IPS-18c (cell line): ENCODE results near the gene IL36B.

Experiments used
- H3K4me3 ChIP-seq: 2 replicates; pipeline ENCODE4 v1.7.0; 2013; ENCODE audit warnings: low read depth, mild to moderate bottlenecking, low read length, moderate library complexity; ENCODE audit not compliant: insufficient read depth
- H3K9me3 ChIP-seq: one replicate; pipeline ENCODE4 v1.6.1; 2013; ENCODE audit warnings: mild to moderate bottlenecking, low read length, moderate library complexity; ENCODE audit not compliant: control insufficient read depth, insufficient read depth

The IL36B gene

DNA sequence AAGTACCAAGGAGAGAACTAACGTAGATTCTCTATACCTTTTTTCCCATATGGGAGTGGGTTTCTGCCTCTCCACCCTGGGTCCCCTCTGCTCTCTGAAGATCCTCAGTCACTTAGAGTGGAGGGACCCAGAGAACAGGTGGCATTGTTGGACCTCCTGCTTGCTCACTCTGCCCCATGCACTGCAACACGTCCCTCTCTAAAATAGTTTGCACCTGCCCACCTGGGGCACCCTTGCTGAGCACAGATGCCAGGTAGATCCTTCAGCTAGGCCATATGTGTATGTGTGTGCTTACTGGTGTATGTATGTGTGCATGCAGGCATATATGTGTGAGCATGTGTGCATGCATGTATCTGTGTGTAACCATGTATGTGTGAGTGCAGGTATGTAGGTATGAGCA is 8.6 kb upstream of the IL36B start:
- Histone ChIP-seq H3K9me3 (no peaks in the 10 kb centered on the region), H3K4me3 (no peak overlapping the region)

DNA sequence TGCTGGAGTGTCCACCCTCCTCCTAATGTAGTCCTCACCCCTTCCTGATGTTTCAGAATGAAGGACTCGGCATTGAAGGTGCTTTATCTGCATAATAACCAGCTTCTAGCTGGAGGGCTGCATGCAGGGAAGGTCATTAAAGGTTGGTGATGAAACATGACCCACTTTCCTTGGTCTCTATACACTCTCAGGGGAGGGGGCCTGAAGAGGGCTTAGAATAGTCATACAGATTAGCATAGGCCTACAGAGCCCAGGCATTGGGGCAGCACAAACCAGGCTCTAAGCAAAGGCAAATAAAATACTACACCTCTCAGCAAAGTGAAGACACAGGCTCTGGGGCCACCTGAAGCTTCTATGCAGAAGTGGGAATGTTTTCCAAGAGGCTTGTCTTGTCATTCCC is 8.1 kb upstream of the IL36B start:
- no peak overlapping the region for H3K4me3 ChIP-seq
- H3K9me3 ChIP-seq = no peaks in the 10 kb centered on the region

DNA sequence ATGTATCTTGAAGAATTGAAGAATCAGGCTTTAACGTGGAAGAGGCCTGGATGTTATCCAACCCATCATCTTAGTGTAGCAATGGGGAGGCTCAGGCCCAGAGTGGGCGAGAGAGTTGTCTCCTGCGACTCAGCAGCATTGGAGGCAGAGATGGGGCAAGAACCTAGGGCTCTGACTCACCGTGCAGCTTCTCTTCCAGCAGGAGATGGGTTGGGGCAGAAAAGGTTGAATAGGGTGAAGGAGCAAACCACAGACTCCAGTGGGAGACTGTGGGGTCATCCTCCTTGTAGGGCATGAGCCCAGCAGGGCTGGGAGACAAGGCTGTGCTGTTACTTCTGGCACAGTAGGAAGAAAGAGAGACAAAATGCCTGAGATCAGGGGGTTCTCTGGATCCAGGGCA is 7.7 kb upstream of the IL36B start:
- Histone ChIP-seq H3K4me3 (no peak overlapping the region), H3K9me3 (no peaks in the 10 kb centered on the region)

DNA sequence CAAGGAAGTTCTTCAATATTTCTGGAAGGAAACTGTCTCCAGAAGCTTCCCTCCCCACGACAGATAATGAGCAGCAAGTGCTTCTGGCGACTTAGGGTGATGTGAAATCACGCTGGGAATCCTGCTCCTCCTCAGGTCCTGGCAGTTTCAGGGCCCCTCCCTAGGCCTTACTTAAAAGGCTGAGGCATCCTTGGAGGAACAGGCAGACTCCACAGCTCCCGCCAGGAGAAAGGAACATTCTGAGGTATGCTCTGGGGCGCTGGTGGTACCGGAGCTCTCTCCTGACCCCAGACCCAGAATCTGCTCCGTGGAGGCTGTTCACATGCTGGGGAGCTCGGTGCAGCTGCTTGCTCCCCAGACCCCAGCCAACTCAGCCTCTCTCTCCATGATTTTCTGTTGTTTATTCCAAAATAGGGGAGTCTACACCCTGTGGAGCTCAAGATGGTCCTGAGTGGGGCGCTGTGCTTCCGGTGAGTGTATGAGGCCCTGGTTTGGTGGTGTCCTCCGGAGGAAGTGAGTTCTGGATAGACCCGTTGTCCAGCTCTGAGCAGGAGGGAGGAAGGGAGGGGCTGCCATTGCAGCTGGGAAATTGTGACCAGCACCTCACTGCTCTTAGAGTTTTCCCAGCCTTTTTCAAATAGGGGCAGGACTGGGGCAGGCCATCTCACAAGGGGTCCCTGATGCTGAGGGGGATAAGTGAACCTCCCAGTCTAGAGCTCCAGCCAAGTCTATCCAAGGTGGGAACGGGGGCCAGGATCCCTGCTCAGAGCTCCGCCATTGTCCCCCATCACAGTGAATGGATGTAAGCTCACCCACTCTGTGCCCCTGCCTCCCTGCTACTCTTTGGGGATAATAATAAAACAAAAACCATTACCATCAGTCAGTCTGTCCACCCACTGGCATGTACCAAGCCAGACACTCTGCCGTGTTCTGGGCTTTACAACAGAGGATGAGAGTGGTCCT is 6.6 kb upstream of the IL36B start, which contains the start of gene IL36RN:
TSS of gene IL36RN (plus strand) at position 201 of the 963 bp plus-strand sequence. CDS start at position 442, 241 bp downstream.
- peaks cover 6% of the 10 kb centered on the region for H3K9me3 ChIP-seq
- H3K4me3 ChIP-seq = no peak within 1 kb of the TSS

GRCh38 chr2:113058411-113058994 is 5.8 kb upstream of the IL36B start:
- H3K4me3 ChIP-seq = no peak overlapping the region
- peaks cover 6% of the 10 kb centered on the region for H3K9me3 ChIP-seq

DNA sequence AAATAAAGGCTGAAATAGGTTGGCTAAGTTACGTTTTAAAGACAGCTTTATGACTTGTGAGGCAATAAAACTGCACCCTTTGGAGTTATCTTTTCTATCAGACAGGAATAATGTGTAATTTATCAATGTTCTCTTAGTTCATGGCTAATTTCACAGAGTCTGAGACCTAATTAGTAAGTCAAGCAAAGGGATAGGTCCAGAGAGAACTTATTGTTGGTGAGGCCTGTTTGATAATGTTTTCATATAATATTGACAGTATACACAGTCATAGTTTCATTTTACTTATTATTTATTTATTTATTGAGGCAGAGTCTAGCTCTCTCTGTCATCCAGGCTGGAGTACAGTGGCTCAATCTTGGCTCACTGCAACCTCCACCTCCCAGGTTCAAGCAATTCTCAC is 4.5 kb upstream of the IL36B start:
- Histone ChIP-seq H3K9me3 (peaks cover 8% of the 10 kb centered on the region), H3K4me3 (no peak overlapping the region)

- peaks cover 8% of the 10 kb centered on the region for H3K9me3 ChIP-seq
Measured at GRCh38 chr2:113056521-113056920, 3.9 kb upstream of the IL36B start.

DNA sequence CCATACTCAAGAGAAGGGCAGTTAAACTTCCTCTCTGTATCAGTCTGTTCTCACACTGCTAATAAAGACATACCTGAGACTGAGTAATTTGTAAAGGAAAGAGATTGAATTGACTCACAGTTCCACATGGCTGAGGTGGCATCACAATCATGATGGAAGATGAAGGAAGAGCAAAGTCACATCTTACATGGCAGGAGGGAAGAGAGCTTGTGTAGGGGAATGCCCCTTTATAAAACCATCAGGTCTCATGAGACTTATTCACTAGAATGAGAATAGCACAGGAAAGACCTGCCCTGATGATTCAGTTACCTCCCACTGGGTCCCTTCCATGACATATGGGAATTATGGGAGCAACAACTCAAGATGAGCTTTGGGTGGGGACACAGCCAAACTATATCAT is 1.4 kb upstream of the IL36B start:
- H3K9me3 ChIP-seq = peaks cover 8% of the 10 kb centered on the region
- no peak overlapping the region for H3K4me3 ChIP-seq

More at GRCh38 chr2:113056521-113056920, 3.9 kb upstream of the IL36B start:
- no peak overlapping the region for H3K4me3 ChIP-seq

DNA sequence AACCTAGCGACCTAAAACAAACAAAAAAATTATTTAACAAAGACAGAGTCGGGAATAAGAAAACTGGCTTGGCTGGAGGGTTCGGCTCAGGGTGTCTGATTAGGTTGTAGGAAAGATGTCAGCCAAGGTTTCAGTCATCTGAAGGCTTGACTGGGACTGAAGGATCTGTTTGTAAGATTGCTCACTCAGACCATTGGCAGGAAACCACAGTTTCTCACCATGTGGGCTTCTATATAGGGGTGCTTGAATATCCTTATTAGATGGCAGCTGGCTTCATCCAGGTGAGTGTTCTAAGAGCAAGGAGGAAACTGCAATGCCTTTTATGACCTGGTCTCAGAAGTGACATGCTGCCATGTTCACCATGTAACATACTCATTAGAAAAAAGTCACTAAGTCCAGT is 999 bp upstream of the IL36B start:
- peaks cover 8% of the 10 kb centered on the region for H3K9me3 ChIP-seq
- H3K4me3 ChIP-seq = no peak overlapping the region

- H3K9me3 ChIP-seq = peaks cover 8% of the 10 kb centered on the region
- no peak overlapping the region for H3K4me3 ChIP-seq
Measured at GRCh38 chr2:113050921-113051895, 1.5 kb downstream of the IL36B start.

DNA sequence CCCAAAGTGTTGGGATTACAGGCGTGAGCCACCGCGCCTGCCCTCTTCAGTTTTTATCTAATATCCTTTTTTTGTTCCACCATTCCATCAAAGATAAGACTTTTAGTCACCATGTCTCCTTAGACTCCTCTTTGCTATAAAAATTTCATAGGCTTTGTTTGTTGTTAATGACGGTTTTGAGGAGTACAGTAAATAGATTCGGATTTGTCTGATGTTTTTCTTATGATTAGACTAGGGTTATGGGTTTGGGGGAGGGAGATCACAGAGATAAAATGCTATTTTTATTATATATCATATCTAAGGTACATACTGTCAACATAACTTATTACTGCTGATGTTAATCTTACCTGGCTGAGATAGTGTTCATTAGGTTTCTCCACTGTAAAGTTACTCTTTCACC is 6.2 kb downstream of the IL36B start:
- no peak overlapping the region for H3K4me3 ChIP-seq
- no peaks in the 10 kb centered on the region for H3K9me3 ChIP-seq

DNA sequence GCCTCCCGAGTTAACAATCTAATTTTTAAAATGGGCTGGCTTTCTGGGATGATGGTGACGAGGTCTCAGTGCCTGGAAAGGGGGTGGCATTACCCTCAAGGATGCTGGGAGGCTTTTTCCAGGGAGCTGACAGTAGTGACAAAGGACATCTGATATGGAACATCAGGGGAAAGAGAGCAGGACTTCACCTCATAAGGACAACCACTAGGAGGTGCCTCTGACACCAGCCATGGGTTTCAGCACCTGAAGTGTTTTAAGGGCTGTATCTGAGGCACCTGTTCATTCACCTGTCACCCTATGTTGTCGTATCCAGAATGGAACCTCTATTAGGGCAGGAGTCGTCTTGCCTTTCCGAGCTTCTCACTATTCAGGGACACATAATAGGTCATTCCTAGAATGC is 10.8 kb downstream of the IL36B start:
- no peaks in the 10 kb centered on the region for H3K9me3 ChIP-seq

GRCh38 chr2:113039719-113040118 is 12.9 kb downstream of the IL36B start:
- no peak overlapping the region for H3K4me3 ChIP-seq
- no peaks in the 10 kb centered on the region for H3K9me3 ChIP-seq

More for the DNA sequence above, 10.8 kb downstream of the IL36B start:
- no peak overlapping the region for H3K4me3 ChIP-seq

DNA sequence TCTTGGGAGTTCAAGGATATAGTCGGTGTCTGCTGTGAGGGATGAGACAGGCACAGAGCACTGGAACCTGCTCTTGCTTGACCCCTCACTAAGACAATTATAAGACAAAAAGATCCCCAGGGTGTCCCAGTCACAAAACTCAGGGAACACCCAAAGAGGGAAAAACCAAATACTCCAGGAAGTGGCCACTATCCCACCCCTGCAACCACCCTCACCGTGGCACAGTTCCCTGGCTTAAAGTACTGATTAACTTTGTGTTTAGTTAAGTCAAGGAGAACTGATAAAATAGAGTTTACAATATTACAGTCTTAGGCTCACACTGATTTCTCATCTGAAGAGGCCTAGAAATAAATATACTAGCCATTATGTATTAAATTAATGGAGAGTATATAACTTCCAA is 13.5 kb downstream of the IL36B start:
- Histone ChIP-seq H3K4me3 (no peak overlapping the region), H3K9me3 (no peaks in the 10 kb centered on the region)

GRCh38 chr2:113038291-113038690 is 14.4 kb downstream of the IL36B start:
- Histone ChIP-seq H3K4me3 (no peak overlapping the region), H3K9me3 (no peaks in the 10 kb centered on the region)

DNA sequence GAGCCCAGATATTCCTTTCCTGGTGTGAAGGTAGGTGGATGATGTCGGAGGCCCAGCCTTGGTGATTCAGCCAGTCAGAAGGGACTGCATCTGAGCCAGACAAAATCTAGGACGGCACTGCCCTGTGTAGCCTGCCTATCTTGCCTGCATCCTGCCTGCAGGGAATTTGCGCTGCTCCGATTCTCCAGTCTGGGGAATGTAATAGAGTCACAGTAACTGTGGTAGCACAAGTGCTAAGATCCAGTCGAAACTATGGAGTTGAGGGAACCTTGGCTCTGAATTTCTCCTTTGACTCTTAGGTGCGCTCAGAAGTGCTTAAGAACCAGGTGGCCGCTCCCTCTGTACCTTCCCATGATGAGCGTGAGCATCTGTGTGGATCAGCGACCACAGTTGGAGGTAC is 15.9 kb downstream of the IL36B start:
- H3K4me3 ChIP-seq = no peak overlapping the region
- no peaks in the 10 kb centered on the region for H3K9me3 ChIP-seq

DNA sequence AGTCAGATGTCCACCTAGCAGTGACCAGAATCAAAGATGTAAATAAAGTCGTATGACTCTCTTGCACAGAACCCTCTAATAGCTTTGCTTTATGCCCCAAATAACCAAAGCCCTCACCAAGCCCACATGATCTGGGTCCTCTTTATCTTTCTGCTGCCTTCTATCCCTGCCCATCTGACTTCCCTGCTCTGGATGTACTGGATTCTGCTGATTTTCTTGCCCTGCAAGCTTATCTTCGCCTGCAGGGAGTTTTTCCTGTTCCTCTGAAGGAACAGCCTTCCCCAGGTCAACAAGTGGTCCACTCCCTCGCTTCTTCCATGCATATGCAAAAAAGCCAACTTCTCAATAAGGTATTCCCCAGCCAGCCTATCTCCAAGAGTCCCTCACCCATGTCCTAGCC is 18.7 kb downstream of the IL36B start:
- Histone ChIP-seq H3K4me3 (no peak overlapping the region), H3K9me3 (no peaks in the 10 kb centered on the region)
